ENCODE measurements around the gene PPP2R2C. TPM values are rescaled to one million over a fixed set of nuclear protein-coding genes. Genes with fewer than 3 reads are reported as not detected.

Gene PPP2R2C
- total RNA-seq, 1 experiment from 2014 or later: 26.7 TPM

DNA sequence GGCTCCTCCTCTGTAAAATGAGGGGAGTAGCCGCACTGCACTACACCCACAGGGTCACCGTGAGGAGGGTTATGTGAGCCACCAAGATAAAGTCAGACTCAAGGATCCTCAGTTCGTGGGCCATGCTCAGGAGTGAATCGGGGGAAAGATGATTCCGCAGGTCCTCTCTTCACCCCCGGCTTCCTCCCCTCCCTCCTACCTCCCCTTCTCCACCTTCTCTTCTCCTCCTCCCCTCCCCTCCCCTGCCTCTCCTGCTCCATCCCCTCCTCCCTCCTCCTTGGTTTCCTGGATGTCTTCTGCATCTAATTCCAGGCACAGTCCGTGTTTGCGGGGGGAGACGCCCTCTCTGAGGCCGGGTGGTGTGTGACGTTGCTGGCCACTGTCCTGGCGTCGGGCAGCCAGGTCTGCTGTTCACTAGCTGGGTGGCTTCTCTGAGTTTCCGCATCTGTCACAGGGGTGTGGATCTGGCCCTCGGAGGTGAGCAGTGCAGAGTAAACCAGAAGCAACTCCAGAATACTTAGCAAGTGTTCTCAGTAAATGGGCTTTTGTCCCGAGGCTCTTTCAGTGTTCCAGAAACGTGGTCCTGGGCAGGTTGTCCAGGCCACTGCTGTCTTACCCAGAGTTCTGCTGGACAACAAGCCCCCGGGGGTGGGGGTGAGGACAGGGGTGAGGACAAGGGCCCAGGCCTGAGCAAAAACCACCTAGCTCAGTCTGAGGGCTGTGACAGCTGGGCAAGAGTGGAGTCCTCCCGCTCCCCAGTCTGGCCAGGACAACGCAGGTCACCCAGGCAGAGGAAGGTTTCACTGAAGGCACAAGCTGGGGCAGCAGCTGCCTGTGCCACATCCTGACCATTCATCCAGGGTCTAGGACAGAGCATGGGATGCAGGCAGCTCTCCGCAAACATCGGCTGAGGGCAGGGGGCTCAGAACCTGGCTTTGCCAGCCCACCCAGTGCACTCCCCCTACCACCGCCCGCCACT, 92.4 kb downstream of the PPP2R2C start:
- DNase-seq (ENCODE audit: low read depth, low spot score) (no peak), ATAC-seq (no peak)
- ChIA-PET POLR2A (no interaction called here), CTCF (no interaction called here)
- Histone ChIP-seq H3K4me1 (ENCODE audit: control insufficient read depth, insufficient read depth, low read length) (no peaks in the 10 kb centered on the region), H3K9me3 (ENCODE audit: control insufficient read depth, insufficient read depth, low read depth, low read length) (no peaks in the 10 kb centered on the region), H3K27me3 (ENCODE audit: control insufficient read depth, insufficient read depth, low read length) (no peaks in the 10 kb centered on the region), H3K4me3 (ENCODE audit: low read depth in 2 of 2, low read length in 2 of 2) (no peak overlapping the region), H3K36me3 (ENCODE audit: control insufficient read depth, insufficient read depth, low read length) (no peaks in the 10 kb centered on the region), H3K27ac (ENCODE audit: low read length) (no peak overlapping the region)
- TF ChIP-seq, protein P1, sequence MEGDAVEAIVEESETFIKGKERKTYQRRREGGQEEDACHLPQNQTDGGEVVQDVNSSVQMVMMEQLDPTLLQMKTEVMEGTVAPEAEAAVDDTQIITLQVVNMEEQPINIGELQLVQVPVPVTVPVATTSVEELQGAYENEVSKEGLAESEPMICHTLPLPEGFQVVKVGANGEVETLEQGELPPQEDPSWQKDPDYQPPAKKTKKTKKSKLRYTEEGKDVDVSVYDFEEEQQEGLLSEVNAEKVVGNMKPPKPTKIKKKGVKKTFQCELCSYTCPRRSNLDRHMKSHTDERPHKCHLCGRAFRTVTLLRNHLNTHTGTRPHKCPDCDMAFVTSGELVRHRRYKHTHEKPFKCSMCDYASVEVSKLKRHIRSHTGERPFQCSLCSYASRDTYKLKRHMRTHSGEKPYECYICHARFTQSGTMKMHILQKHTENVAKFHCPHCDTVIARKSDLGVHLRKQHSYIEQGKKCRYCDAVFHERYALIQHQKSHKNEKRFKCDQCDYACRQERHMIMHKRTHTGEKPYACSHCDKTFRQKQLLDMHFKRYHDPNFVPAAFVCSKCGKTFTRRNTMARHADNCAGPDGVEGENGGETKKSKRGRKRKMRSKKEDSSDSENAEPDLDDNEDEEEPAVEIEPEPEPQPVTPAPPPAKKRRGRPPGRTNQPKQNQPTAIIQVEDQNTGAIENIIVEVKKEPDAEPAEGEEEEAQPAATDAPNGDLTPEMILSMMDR (IDR thresholded peaks at IDR 0.05): no peak
- TF ChIP-seq, protein P2, sequence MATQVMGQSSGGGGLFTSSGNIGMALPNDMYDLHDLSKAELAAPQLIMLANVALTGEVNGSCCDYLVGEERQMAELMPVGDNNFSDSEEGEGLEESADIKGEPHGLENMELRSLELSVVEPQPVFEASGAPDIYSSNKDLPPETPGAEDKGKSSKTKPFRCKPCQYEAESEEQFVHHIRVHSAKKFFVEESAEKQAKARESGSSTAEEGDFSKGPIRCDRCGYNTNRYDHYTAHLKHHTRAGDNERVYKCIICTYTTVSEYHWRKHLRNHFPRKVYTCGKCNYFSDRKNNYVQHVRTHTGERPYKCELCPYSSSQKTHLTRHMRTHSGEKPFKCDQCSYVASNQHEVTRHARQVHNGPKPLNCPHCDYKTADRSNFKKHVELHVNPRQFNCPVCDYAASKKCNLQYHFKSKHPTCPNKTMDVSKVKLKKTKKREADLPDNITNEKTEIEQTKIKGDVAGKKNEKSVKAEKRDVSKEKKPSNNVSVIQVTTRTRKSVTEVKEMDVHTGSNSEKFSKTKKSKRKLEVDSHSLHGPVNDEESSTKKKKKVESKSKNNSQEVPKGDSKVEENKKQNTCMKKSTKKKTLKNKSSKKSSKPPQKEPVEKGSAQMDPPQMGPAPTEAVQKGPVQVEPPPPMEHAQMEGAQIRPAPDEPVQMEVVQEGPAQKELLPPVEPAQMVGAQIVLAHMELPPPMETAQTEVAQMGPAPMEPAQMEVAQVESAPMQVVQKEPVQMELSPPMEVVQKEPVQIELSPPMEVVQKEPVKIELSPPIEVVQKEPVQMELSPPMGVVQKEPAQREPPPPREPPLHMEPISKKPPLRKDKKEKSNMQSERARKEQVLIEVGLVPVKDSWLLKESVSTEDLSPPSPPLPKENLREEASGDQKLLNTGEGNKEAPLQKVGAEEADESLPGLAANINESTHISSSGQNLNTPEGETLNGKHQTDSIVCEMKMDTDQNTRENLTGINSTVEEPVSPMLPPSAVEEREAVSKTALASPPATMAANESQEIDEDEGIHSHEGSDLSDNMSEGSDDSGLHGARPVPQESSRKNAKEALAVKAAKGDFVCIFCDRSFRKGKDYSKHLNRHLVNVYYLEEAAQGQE (IDR thresholded peaks at IDR 0.05; ENCODE audit: insufficient read depth in 1 of 2, low read depth in 2 of 2, low read length in 1 of 2): no peak
- no peak for TF ChIP-seq SIN3A (IDR thresholded peaks at IDR 0.05; ENCODE audit: borderline replicate concordance, insufficient read depth, low read depth, low read length)
- no peak for TF ChIP-seq POLR2AphosphoS5 (IDR thresholded peaks at IDR 0.05; ENCODE audit: low read depth, low read length)
- no peak for TF ChIP-seq TCF7L2 (IDR thresholded peaks at IDR 0.05; ENCODE audit: low read depth, low read length)
- intact Hi-C loops (cut with micrococcal nuclease; ENCODE audit: unreplicated experiment): no loop called here
- BruUV-seq (replicated peaks): no TSS peak
- in situ Hi-C loops (cut with HindIII; ENCODE audit: low pct_unique_long_range_greater_than_20kb, low sequenced_read_pairs): no loop called here

DNA sequence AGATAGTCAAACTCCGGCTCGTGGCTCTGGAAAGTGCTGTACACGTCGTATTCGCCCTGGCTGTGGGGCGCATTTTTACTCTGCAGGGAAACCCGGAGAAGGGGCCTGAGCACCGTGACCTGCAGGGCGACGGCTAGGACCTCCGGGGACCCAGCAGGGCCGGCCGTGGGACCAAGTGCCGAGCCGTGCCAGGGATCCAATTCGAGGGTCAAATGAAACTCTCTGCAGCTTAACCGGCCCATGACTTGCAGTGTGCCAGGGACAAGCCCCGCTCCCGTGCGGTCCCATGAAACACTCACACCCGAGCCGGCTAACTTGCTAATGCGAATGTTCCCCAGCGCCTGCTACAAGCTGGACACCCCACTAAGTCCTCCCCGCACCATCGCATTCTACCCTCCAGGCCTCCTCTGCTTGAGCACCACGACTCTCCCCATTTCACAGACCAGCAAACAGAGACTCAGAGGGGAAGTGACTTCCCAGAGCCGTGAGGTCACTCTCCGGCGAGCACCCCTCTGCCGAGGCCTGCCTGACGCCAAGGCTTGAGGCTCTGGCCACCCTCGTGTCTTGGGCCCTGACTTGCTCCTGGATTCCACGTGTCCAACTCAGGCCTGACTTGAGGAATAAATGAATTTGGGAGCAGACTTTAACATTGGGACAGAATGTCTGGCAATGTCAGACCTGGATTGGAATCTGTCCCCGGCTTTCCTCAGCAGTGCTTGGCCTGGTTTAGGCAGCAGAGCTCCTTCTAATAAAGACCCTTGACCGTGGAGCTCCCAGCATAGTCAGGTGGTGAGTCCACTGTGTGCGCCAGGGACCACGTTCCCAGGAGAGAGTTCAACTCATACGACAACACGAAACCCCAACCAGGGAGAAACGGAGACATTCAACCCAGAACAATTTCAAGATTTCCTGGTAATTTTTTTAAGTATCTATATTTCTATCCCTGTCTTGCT, 93.6 kb downstream of the PPP2R2C start:
- BruUV-seq (replicated peaks): no TSS peak
- ATAC-seq: no peak
- no peaks in the 10 kb centered on the region for H3K9me3 ChIP-seq (ENCODE audit: control insufficient read depth, insufficient read depth, low read depth, low read length)
- TF ChIP-seq POLR2AphosphoS5 (IDR thresholded peaks at IDR 0.05; ENCODE audit: low read depth, low read length): no peak
- TF ChIP-seq, protein P2 (IDR thresholded peaks at IDR 0.05; ENCODE audit: insufficient read depth in 1 of 2, low read depth in 2 of 2, low read length in 1 of 2): no peak
- TF ChIP-seq SIN3A (IDR thresholded peaks at IDR 0.05; ENCODE audit: borderline replicate concordance, insufficient read depth, low read depth, low read length): no peak
- TF ChIP-seq TCF7L2 (IDR thresholded peaks at IDR 0.05; ENCODE audit: low read depth, low read length): no peak
- TF ChIP-seq, protein P1 (IDR thresholded peaks at IDR 0.05): no peak
- POLR2A ChIA-PET: no interaction called here
- in situ Hi-C loops (cut with HindIII; ENCODE audit: low pct_unique_long_range_greater_than_20kb, low sequenced_read_pairs): no loop called here
- no peaks in the 10 kb centered on the region for H3K4me1 ChIP-seq (ENCODE audit: control insufficient read depth, insufficient read depth, low read length)
- CTCF ChIA-PET: no interaction called here
- no peak overlapping the region for H3K27ac ChIP-seq (ENCODE audit: low read length)
- DNase-seq (ENCODE audit: low read depth, low spot score): no peak
- H3K36me3 ChIP-seq (ENCODE audit: control insufficient read depth, insufficient read depth, low read length): no peaks in the 10 kb centered on the region
- intact Hi-C loops (cut with micrococcal nuclease; ENCODE audit: unreplicated experiment): no loop called here
- H3K4me3 ChIP-seq (ENCODE audit: low read depth in 2 of 2, low read length in 2 of 2): no peak overlapping the region
- no peaks in the 10 kb centered on the region for H3K27me3 ChIP-seq (ENCODE audit: control insufficient read depth, insufficient read depth, low read length)
